Hepatocyte (in vitro differentiated cells): Measurements from ENCODE around the gene PRDX6. TPM values are rescaled to one million over a fixed set of nuclear protein-coding genes. Genes with fewer than 3 reads are reported as not detected.
A peak's percentile ranks its signal among the peaks of the same experiment; 100 is the strongest.

Source experiments
- DNase-seq: peaks from one replicate; pipeline ENCODE4 v3.0.0-alpha.2; 2016; ENCODE audit warnings: low spot score
- H2AFZ ChIP-seq: fragments of 200-600 bp; sonication (generic); 2 replicates; pipeline ENCODE4 v1.6.0; 2016; ENCODE audit warnings: antibody characterized with exemption, mild to moderate bottlenecking
- H3K27ac ChIP-seq: fragments of 200-600 bp; sonication (generic); 2 replicates; pipeline ENCODE4 v1.5.1; 2016; ENCODE audit warnings: mild to moderate bottlenecking
- H3K27me3 ChIP-seq: fragments of 200-600 bp; sonication (generic); 2 replicates; pipeline ENCODE4 v1.6.1; 2016
- H3K36me3 ChIP-seq: fragments of 200-600 bp; sonication (generic); replicated peaks from 2 replicates; pipeline ENCODE4 v1.5.1; 2016; ENCODE audit warnings: low read depth; ENCODE audit not compliant: insufficient read depth
- H3K4me1 ChIP-seq: fragments of 200-600 bp; sonication (generic); 2 replicates; pipeline ENCODE4 v1.5.1; 2016; ENCODE audit warnings: mild to moderate bottlenecking, moderate library complexity; ENCODE audit not compliant: insufficient read depth
- H3K4me2 ChIP-seq: fragments of 200-600 bp; sonication (generic); 2 replicates; pipeline ENCODE4 v1.6.0; 2016
- H3K4me3 ChIP-seq: fragments of 200-600 bp; sonication (generic); 2 replicates; pipeline ENCODE4 v1.5.1; 2016; ENCODE audit warnings: mild to moderate bottlenecking
- H3K79me2 ChIP-seq: fragments of 200-600 bp; sonication (generic); 2 replicates; pipeline ENCODE4 v1.6.0; 2017; ENCODE audit warnings: mild to moderate bottlenecking
- H3K9me2 ChIP-seq: fragments of 200-600 bp; sonication (generic); replicated peaks from 2 replicates; pipeline ENCODE4 v1.6.0; 2017; ENCODE audit warnings: mild to moderate bottlenecking; ENCODE audit not compliant: insufficient read depth
- H3K9me3 ChIP-seq: fragments of 200-600 bp; sonication (generic); 2 replicates; pipeline ENCODE4 v1.5.1; 2016; ENCODE audit warnings: low read depth, mild to moderate bottlenecking
- H4K20me1 ChIP-seq: fragments of 200-600 bp; sonication (generic); 2 replicates; pipeline ENCODE4 v1.6.0; 2016; ENCODE audit warnings: mild to moderate bottlenecking; ENCODE audit not compliant: insufficient read depth, poor library complexity, severe bottlenecking
- CTCF ChIP-seq: fragments of 200-600 bp; sonication (generic); IDR thresholded peaks from 2 replicates; pipeline ENCODE4 v1.5.1; 2016; ENCODE audit warnings: antibody characterized with exemption, mild to moderate bottlenecking; ENCODE audit not compliant: poor library complexity
- EZH2 ChIP-seq: fragments of 200-600 bp; sonication (generic); IDR thresholded peaks from 2 replicates; pipeline ENCODE4 v1.6.1; 2016; ENCODE audit warnings: antibody characterized with exemption, mild to moderate bottlenecking, borderline replicate concordance
- EZH2phosphoT487 ChIP-seq: fragments of 200-600 bp; sonication (generic); IDR thresholded peaks from one replicate; pipeline ENCODE4 v1.6.1; 2018; ENCODE audit warnings: antibody characterized with exemption, mild to moderate bottlenecking, low read depth, moderate library complexity; ENCODE audit not compliant: unreplicated experiment, severe bottlenecking
- WGBS: methylation state at CpG from one replicate; pipeline ENCODE4 v1.1.6; 2016; ENCODE audit warnings: low lambda C conversion rate; ENCODE audit errors: missing lambda C conversion rate; 5-methylcytosine and 5-hydroxymethylcytosine counted together
- polyA plus RNA-seq: library from polyadenylated mRNA; unstranded; fragments of >200 nt; fragmentation: Nextera tagmentation; extraction: Ambion mirVana; gene quantifications from 2 replicates; pipeline ENCODE4 v1.2.1, GENCODE V29; 2016
- total RNA-seq: library from RNA; depleted of rRNA; stranded (reverse); fragments of >200 nt; gene quantifications from 2 replicates; pipeline ENCODE4 v1.2.3, GENCODE V29; 2014

The PRDX6 gene
- total RNA-seq (350 and 371 TPM in 2 replicates), polyA plus RNA-seq (400 and 401 TPM in 2 replicates)

GRCh38 chr1:173477286-173478093, at the start of gene PRDX6:
Gene PRDX6 (plus strand): TSS chr1:173477335. CDS start chr1:173477398, 63 bp downstream.
- TF ChIP-seq EZH2phosphoT487 (no peak), CTCF (no peak), EZH2 (no peak)
- Histone ChIP-seq H4K20me1 (peaks cover 26% of the 10 kb centered on the region), H3K4me3 (peak within 1 kb of the TSS; percentile 88), H3K36me3 (no peaks in the 10 kb centered on the region), H3K79me2 (peaks cover 52% of the 10 kb centered on the region), H3K4me1 (peaks cover 34% of the 10 kb centered on the region), H3K27ac (peak within 1 kb of the TSS; percentile 100), H3K9me3 (no peaks in the 10 kb centered on the region), H3K4me2 (peak within 1 kb of the TSS; percentile 93), H3K9me2 (no peaks in the 10 kb centered on the region), H3K27me3 (no peaks in the 10 kb centered on the region), H2AFZ (peak within 1 kb of the TSS; percentile 82)
- peak; percentile 71 for DNase-seq
- WGBS, result under 1% methylated on average over 58 of the region's 69 CpGs

GRCh38 chr1:173429471-173430402, 47.4 kb upstream of the PRDX6 start:
- no peak for TF ChIP-seq EZH2phosphoT487
- no peak for TF ChIP-seq EZH2
- TF ChIP-seq CTCF, result peak; percentile 61
- Histone ChIP-seq H2AFZ (peak overlapping the region; percentile 39), H3K4me3 (no peak overlapping the region), H3K79me2 (peaks cover 3% of the 10 kb centered on the region), H3K4me2 (peak overlapping the region; percentile 68), H3K36me3 (no peaks in the 10 kb centered on the region), H3K9me3 (no peaks in the 10 kb centered on the region), H3K4me1 (peaks cover 17% of the 10 kb centered on the region), H3K27me3 (no peaks in the 10 kb centered on the region), H3K9me2 (no peaks in the 10 kb centered on the region), H3K27ac (peak overlapping the region; percentile 79), H4K20me1 (no peaks in the 10 kb centered on the region)
- DNase-seq, result peak; percentile 91
- 22% methylated on average over 15 of the region's 15 CpGs for WGBS

GRCh38 chr1:173430677-173431303, 46.3 kb upstream of the PRDX6 start:
- Histone ChIP-seq H3K9me3 (no peaks in the 10 kb centered on the region), H3K4me1 (peaks cover 17% of the 10 kb centered on the region), H3K27me3 (no peaks in the 10 kb centered on the region), H3K79me2 (peaks cover 3% of the 10 kb centered on the region), H3K9me2 (no peaks in the 10 kb centered on the region), H2AFZ (no peak overlapping the region), H3K27ac (peak overlapping the region; percentile 79), H3K4me2 (peak overlapping the region; percentile 68), H4K20me1 (no peaks in the 10 kb centered on the region), H3K4me3 (no peak overlapping the region), H3K36me3 (no peaks in the 10 kb centered on the region)
- 4% methylated on average over 2 of the region's 2 CpGs for WGBS
- DNase-seq, result no peak
- TF ChIP-seq EZH2, result no peak
- no peak for TF ChIP-seq EZH2phosphoT487
